IMR-90 (cell line): ENCODE measurements around the gene IFNA16. TPM values are rescaled to one million over a fixed set of nuclear protein-coding genes. Genes with fewer than 3 reads are reported as not detected.

Experiments used
- ATAC-seq: fragments of 200-7000 bp; cut with Tn5 transposase; 2 replicates; pipeline ENCODE4 v1.9.1; 2020; ENCODE audit warnings: low read depth, mild to moderate bottlenecking, moderate library complexity
- BruUV-seq: library from RNA; stranded (reverse); fragments of 400-500 nt; replicated peaks from 2 replicates; lab custom pipeline; 2021; lab: Mats Ljungman, UMichigan
- CTCF ChIA-PET: fragments of 300-600 bp; formaldehyde crosslinking; extraction: SDS; loops from one replicate; lab custom pipeline; 2021; ENCODE audit warnings: antibody characterized with exemption; lab: Yijun Ruan, JAX
- POLR2A ChIA-PET: fragments of 300-600 bp; sonication (Branson Sonifier 250); formaldehyde crosslinking; loops from one replicate; lab custom pipeline; 2022; ENCODE audit warnings: antibody characterized with exemption; ENCODE audit not compliant: unreplicated experiment; lab: Charles Lee
- DNase-seq: peaks from one replicate; pipeline ENCODE4 v3.0.0; 2013
- H2AFZ ChIP-seq: replicated peaks from 2 replicates; pipeline ENCODE3; 2013; ENCODE audit warnings: low read length, mild to moderate bottlenecking; ENCODE audit not compliant: poor library complexity
- H2AK5ac ChIP-seq: 2 replicates; pipeline ENCODE4 v1.6.1; 2013; ENCODE audit warnings: low read depth, low read length, inconsistent platforms
- H2AK9ac ChIP-seq: replicated peaks from 2 replicates; pipeline ENCODE3; 2013; ENCODE audit warnings: mild to moderate bottlenecking, low read depth, low read length, moderate library complexity; ENCODE audit not compliant: poor library complexity
- H2BK120ac ChIP-seq: 2 replicates; pipeline ENCODE4 v1.6.1; 2013; ENCODE audit warnings: low read depth, low read length, inconsistent platforms
- H2BK15ac ChIP-seq: 3 replicates; pipeline ENCODE4 v1.6.1; 2013; ENCODE audit warnings: low read depth, low read length, inconsistent platforms
- H2BK20ac ChIP-seq: 2 replicates; pipeline ENCODE4 v1.6.1; 2013; ENCODE audit warnings: low read depth, mild to moderate bottlenecking, inconsistent platforms, low read length, moderate library complexity
- H2BK5ac ChIP-seq: 2 replicates; pipeline ENCODE4 v1.6.1; 2013; ENCODE audit warnings: mild to moderate bottlenecking, low read depth, low read length, inconsistent platforms; ENCODE audit not compliant: poor library complexity, severe bottlenecking
- H3K14ac ChIP-seq: replicated peaks from 2 replicates; pipeline ENCODE4 v1.6.1; 2013; ENCODE audit warnings: low read depth, low read length, inconsistent platforms
- H3K18ac ChIP-seq: 2 replicates; pipeline ENCODE4 v1.6.1; 2013; ENCODE audit warnings: low read depth, low read length, control low read depth
- H3K23ac ChIP-seq: 2 replicates; pipeline ENCODE4 v1.6.1; 2013; ENCODE audit warnings: low read depth, low read length, inconsistent platforms
- H3K27ac ChIP-seq: 2 replicates; pipeline ENCODE4 v1.5.1; 2013; ENCODE audit warnings: mild to moderate bottlenecking, control low read depth, low read length; ENCODE audit not compliant: insufficient read depth
- H3K27me3 ChIP-seq: 2 replicates; pipeline ENCODE4 v1.6.1; 2013; ENCODE audit warnings: low read length; ENCODE audit not compliant: control insufficient read depth, insufficient read depth
- H3K36me3 ChIP-seq: 2 replicates; pipeline ENCODE4 v1.6.1; 2013; ENCODE audit warnings: low read length, mixed read lengths; ENCODE audit not compliant: control insufficient read depth, insufficient read depth
- H3K4ac ChIP-seq: 2 replicates; pipeline ENCODE4 v1.6.1; 2013; ENCODE audit warnings: low read depth, low read length, inconsistent platforms
- H3K4me1 ChIP-seq: 2 replicates; pipeline ENCODE4 v1.6.1; 2013; ENCODE audit warnings: low read length, mixed read lengths; ENCODE audit not compliant: control insufficient read depth, insufficient read depth
- H3K4me2 ChIP-seq: 2 replicates; pipeline ENCODE4 v1.6.1; 2013; ENCODE audit warnings: low read depth, mild to moderate bottlenecking, control low read depth, low read length, moderate library complexity
- H3K4me3 ChIP-seq: 2 replicates; pipeline ENCODE4 v1.5.1; 2013; ENCODE audit warnings: low read depth, mild to moderate bottlenecking, control low read depth, low read length, moderate library complexity; ENCODE audit not compliant: insufficient read depth
- H3K56ac ChIP-seq: 2 replicates; pipeline ENCODE4 v1.6.1; 2013; ENCODE audit warnings: low read length, inconsistent platforms; ENCODE audit not compliant: insufficient read depth; ENCODE audit errors: extremely low read depth
- H3K79me1 ChIP-seq, 2 experiments: 2 replicates each; pipeline ENCODE4 v1.6.1; 2013; ENCODE audit warnings: low read length in 2 of 2, inconsistent platforms in 1 of 2, low read depth in 1 of 2
- H3K9ac ChIP-seq: 2 replicates; pipeline ENCODE4 v1.6.1; 2013; ENCODE audit warnings: low read depth, low read length, control low read depth
- H3K9me1 ChIP-seq: 2 replicates; pipeline ENCODE4 v1.6.1; 2013; ENCODE audit warnings: low read length, inconsistent platforms; ENCODE audit not compliant: insufficient read depth
- H3K9me3 ChIP-seq: 2 replicates; pipeline ENCODE4 v1.6.1; 2013; ENCODE audit warnings: low read length; ENCODE audit not compliant: control insufficient read depth, insufficient read depth
- H4K20me1 ChIP-seq: 2 replicates; pipeline ENCODE4 v1.6.1; 2013; ENCODE audit warnings: low read length, inconsistent platforms; ENCODE audit not compliant: insufficient read depth
- H4K5ac ChIP-seq: 2 replicates; pipeline ENCODE4 v1.6.1; 2013; ENCODE audit warnings: mild to moderate bottlenecking, low read depth, low read length, control low read depth
- H4K8ac ChIP-seq, 2 experiments: 2 replicates each; pipeline ENCODE4 v1.6.1; 2013; ENCODE audit warnings: low read depth in 2 of 2, low read length in 2 of 2, control low read depth in 1 of 2, inconsistent platforms in 1 of 2
- H4K91ac ChIP-seq: 2 replicates; pipeline ENCODE4 v1.6.1; 2013; ENCODE audit warnings: low read depth, low read length, inconsistent platforms; ENCODE audit not compliant: insufficient read depth
- BHLHE40 ChIP-seq: fragments of 150-350 bp; IDR thresholded peaks from 2 replicates; pipeline ENCODE4 v1.6.1; 2016; ENCODE audit warnings: mild to moderate bottlenecking, low read depth, low read length
- CEBPB ChIP-seq: IDR thresholded peaks from 2 replicates; pipeline ENCODE4 v1.6.1; 2012; ENCODE audit warnings: low read depth, low read length, improper control_type of control experiment
- CHD1 ChIP-seq: IDR thresholded peaks from 2 replicates; pipeline ENCODE4 v1.6.1; 2012; ENCODE audit warnings: low read depth, low read length, improper control_type of control experiment
- CTCF ChIP-seq: conservative IDR thresholded peaks from 2 replicates; pipeline ENCODE4 v1.5.1; 2012; ENCODE audit warnings: mild to moderate bottlenecking, low read depth, low read length, improper control_type of control experiment
- FOS ChIP-seq: fragments of 150-350 bp; IDR thresholded peaks from 2 replicates; pipeline ENCODE4 v1.6.1; 2016; ENCODE audit warnings: low read depth, low read length
- MAFK ChIP-seq: IDR thresholded peaks from 2 replicates; pipeline ENCODE4 v1.6.1; 2012; ENCODE audit warnings: low read depth, low read length, improper control_type of control experiment
- MXI1 ChIP-seq: IDR thresholded peaks from 2 replicates; pipeline ENCODE4 v1.6.1; 2012; ENCODE audit warnings: low read depth, mild to moderate bottlenecking, low read length, moderate library complexity, borderline replicate concordance
- NFE2L2 ChIP-seq: fragments of 150-350 bp; IDR thresholded peaks from 2 replicates; pipeline ENCODE4 v1.6.1; 2016; ENCODE audit warnings: low read depth, mild to moderate bottlenecking, low read length
- POLR2A ChIP-seq: IDR thresholded peaks from 2 replicates; pipeline ENCODE4 v1.6.1; 2012; ENCODE audit warnings: mild to moderate bottlenecking, low read depth, low read length
- RAD21 ChIP-seq: IDR thresholded peaks from 2 replicates; pipeline ENCODE4 v1.6.1; 2012; ENCODE audit warnings: low read length, improper control_type of control experiment
- RCOR1 ChIP-seq: IDR thresholded peaks from 2 replicates; pipeline ENCODE4 v1.6.1; 2012; ENCODE audit warnings: mild to moderate bottlenecking, low read length, improper control_type of control experiment; ENCODE audit not compliant: insufficient replicate concordance
- RFX5 ChIP-seq: IDR thresholded peaks from 2 replicates; pipeline ENCODE4 v1.8.0; 2012; ENCODE audit warnings: low read depth, mild to moderate bottlenecking, low read length, moderate library complexity
- SMC3 ChIP-seq: fragments of 150-350 bp; IDR thresholded peaks from 2 replicates; pipeline ENCODE4 v1.6.1; 2016; ENCODE audit warnings: low read depth, mild to moderate bottlenecking, antibody characterized with exemption, low read length, moderate library complexity
- WGBS, 2 experiments: methylation state at CpG; one replicate each; pipeline versions ENCODE4 v1.1.5 to v1.1.7; 2013; ENCODE audit warnings: missing lambda C conversion rate in 2 of 2; ENCODE audit not compliant: insufficient read length in 1 of 2; ENCODE audit errors: extremely low coverage in 2 of 2; 5-methylcytosine and 5-hydroxymethylcytosine counted together
- dilution Hi-C: fragments of 300-500 bp; cut with HindIII; formaldehyde crosslinking; loops from one replicate; pipeline ENCODE4 v1.14.3; 2018; ENCODE audit warnings: low sequenced_read_pairs; ENCODE audit not compliant: unreplicated experiment
- in situ Hi-C: fragments of 300-500 bp; cut with MboI; formaldehyde crosslinking; loops from 3 replicates; pipeline ENCODE4 v1.14.3; 2019; ENCODE audit warnings: low sequenced_read_pairs, inconsistent platforms, mixed read lengths
- intact Hi-C: fragments of 100-400 bp; cut with micrococcal nuclease; formaldehyde crosslinking; loops from 2 replicates; pipeline ENCODE4 v1.10.0; 2022
- polyA plus RNA-seq, 3 experiments: library from polyadenylated mRNA; depleted of rRNA; stranded (reverse); fragments of >200 nt; gene quantifications; 2 replicates each; pipeline ENCODE4 v1.2.3, GENCODE V29; 2012; ENCODE audit warnings: low replicate concordance in 1 of 3
- total RNA-seq: library from RNA; depleted of rRNA; stranded (reverse); fragments of >200 nt; gene quantifications from 2 replicates; pipeline ENCODE4 v1.2.3, GENCODE V29; 2012
- TF ChIP-seq, protein P1 (sequence below): fragments of 150-350 bp; IDR thresholded peaks from 2 replicates; pipeline ENCODE4 v1.6.1; 2017; ENCODE audit warnings: mild to moderate bottlenecking, antibody characterized with exemption, low read length, low read depth
- TF ChIP-seq, protein P2 (sequence below): fragments of 150-350 bp; IDR thresholded peaks from 2 replicates; pipeline ENCODE4 v1.6.1; 2016; ENCODE audit warnings: low read depth, mild to moderate bottlenecking, low read length, moderate library complexity, borderline replicate concordance

The IFNA16 gene
- total and polyA plus RNA-seq, 2 of the 4 experiments (the other 2 are of a cell fraction) = not detected

DNA sequence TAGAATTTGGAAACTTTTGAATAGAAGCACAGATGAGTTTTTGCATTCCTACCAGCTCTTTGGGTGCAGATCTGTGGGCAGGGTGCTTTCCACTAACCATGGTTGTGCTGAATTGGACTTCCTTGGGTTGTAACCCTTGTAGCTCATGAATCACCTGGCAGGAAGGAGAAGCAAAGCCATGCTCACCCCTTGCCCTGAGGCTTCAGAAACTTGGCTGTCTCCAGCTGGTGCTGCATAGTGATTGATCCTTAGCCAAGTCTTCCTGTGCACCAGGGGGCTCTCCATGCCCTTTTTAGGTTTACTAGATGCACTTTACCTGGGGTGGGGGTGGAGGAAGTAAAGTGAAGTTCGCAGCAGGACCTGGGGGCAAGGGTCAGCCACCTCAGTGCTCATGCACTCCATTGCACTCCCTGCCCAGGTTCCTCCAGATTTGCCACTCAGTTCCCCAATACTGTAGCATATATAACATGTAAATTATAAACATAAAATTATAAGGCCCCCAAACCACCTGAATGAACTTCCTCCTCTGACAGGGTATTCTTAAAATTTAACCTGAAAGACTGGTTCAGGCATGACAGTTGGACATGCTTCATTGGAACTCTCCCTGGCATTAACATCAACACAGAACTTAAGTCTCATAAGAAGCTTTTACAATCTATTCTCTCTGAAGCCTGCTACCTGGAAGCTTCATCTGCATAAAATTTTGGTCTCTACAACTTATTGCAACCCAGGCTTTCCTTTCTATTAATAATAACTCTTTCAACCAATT, 48.5 kb upstream of the IFNA16 start:
- WGBS, 2 experiments = no CpG with 5 or more reads among the region's 1 CpG
- H4K91ac ChIP-seq = no peak overlapping the region
- H3K4me2 ChIP-seq = no peak overlapping the region
- H3K56ac ChIP-seq = no peak overlapping the region
- intact Hi-C loops (no loop called here), in situ Hi-C loops (no loop called here), dilution Hi-C loops (no loop called here)
- H3K79me1 ChIP-seq = no peaks in the 10 kb centered on the region
- H2BK20ac ChIP-seq = no peak overlapping the region
- no peaks in the 10 kb centered on the region for H3K9me1 ChIP-seq
- ChIA-PET POLR2A (no interaction called here), CTCF (interaction anchor here (0.6 to 1.1 kb wide), 2 partner anchors 12 to 29 kb away, joined by 5 to 6 read pairs; no protein-coding TSS in a partner anchor)
- no peak overlapping the region for H3K4ac ChIP-seq
- no peaks in the 10 kb centered on the region for H3K36me3 ChIP-seq
- BruUV-seq = no TSS peak
- DNase-seq (no peak), ATAC-seq (no peak)
- no peak overlapping the region for H3K27ac ChIP-seq
- H2BK120ac ChIP-seq = no peak overlapping the region
- H2BK15ac ChIP-seq = no peak overlapping the region
- no peak overlapping the region for H3K9ac ChIP-seq
- H3K18ac ChIP-seq = no peak overlapping the region
- H2AK9ac ChIP-seq = no peak overlapping the region
- no peak overlapping the region for H2AFZ ChIP-seq
- no peak overlapping the region for H2BK5ac ChIP-seq
- no peak overlapping the region for H2AK5ac ChIP-seq
- no peak overlapping the region for H3K4me3 ChIP-seq
- no peak overlapping the region for H3K23ac ChIP-seq
- no peaks in the 10 kb centered on the region for H3K9me3 ChIP-seq
- peaks cover 1% of the 10 kb centered on the region; the same call in 1 of the 2 replicates for H3K27me3 ChIP-seq
- H3K4me1 ChIP-seq = no peaks in the 10 kb centered on the region
- H3K14ac ChIP-seq = no peak overlapping the region
- H4K20me1 ChIP-seq = no peaks in the 10 kb centered on the region
- no peak overlapping the region for H4K8ac ChIP-seq
- no peak overlapping the region for H4K5ac ChIP-seq
- no peak for TF ChIP-seq MAFK
- TF ChIP-seq POLR2A = no peak
- no peak for TF ChIP-seq RFX5
- TF ChIP-seq CTCF = no peak
- TF ChIP-seq SMC3 = no peak
- TF ChIP-seq, protein P1, sequence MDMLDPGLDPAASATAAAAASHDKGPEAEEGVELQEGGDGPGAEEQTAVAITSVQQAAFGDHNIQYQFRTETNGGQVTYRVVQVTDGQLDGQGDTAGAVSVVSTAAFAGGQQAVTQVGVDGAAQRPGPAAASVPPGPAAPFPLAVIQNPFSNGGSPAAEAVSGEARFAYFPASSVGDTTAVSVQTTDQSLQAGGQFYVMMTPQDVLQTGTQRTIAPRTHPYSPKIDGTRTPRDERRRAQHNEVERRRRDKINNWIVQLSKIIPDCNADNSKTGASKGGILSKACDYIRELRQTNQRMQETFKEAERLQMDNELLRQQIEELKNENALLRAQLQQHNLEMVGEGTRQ = no peak
- no peak for TF ChIP-seq FOS
- TF ChIP-seq, protein P2, sequence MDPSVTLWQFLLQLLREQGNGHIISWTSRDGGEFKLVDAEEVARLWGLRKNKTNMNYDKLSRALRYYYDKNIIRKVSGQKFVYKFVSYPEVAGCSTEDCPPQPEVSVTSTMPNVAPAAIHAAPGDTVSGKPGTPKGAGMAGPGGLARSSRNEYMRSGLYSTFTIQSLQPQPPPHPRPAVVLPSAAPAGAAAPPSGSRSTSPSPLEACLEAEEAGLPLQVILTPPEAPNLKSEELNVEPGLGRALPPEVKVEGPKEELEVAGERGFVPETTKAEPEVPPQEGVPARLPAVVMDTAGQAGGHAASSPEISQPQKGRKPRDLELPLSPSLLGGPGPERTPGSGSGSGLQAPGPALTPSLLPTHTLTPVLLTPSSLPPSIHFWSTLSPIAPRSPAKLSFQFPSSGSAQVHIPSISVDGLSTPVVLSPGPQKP = no peak
- no peak for TF ChIP-seq CHD1
- no peak for TF ChIP-seq NFE2L2
- no peak for TF ChIP-seq CEBPB
- TF ChIP-seq RAD21 = no peak
- no peak for TF ChIP-seq MXI1
- TF ChIP-seq BHLHE40 = no peak
- no peak for TF ChIP-seq RCOR1
